IgD-negative memory B cell (primary cell): ENCODE measurements around the gene ITGB2. TPM values are rescaled to one million over a fixed set of nuclear protein-coding genes. Genes with fewer than 3 reads are reported as not detected.

Experiments used
- H3K27ac Mint-ChIP-seq, 3 donors: one replicate each; pipeline ENCODE4 v1.8.0; 2020 to 2022; ENCODE audit warnings: mild to moderate bottlenecking in 3 of 3, mixed read lengths in 3 of 3, moderate library complexity in 1 of 3
- H3K27me3 Mint-ChIP-seq: one replicate; pipeline ENCODE4 v1.8.0; 2021; ENCODE audit warnings: mixed read lengths
- H3K36me3 Mint-ChIP-seq: one replicate; pipeline ENCODE4 v1.8.0; 2020; ENCODE audit warnings: mild to moderate bottlenecking, mixed read lengths
- H3K4me1 Mint-ChIP-seq, 3 donors: one replicate each; pipeline ENCODE4 v1.8.0; 2020 to 2022; ENCODE audit warnings: mixed read lengths in 3 of 3, mild to moderate bottlenecking in 1 of 3
- H3K4me3 Mint-ChIP-seq, 4 donors: one replicate each; pipeline ENCODE4 v1.8.0; 2020 to 2022; ENCODE audit warnings: mild to moderate bottlenecking in 4 of 4, mixed read lengths in 4 of 4, moderate library complexity in 3 of 4
- H3K9me3 Mint-ChIP-seq, 3 donors: one replicate each; pipeline ENCODE4 v1.8.0; 2020 to 2021; ENCODE audit warnings: mixed read lengths in 3 of 3, mild to moderate bottlenecking in 1 of 3
- polyA plus RNA-seq: library from polyadenylated mRNA; unstranded; fragments of 300-500 nt; fragmentation: Illumina TruSeq; gene quantifications from one replicate; pipeline ENCODE4 v1.2.3, GENCODE V29; 2021

ITGB2 gene
- polyA plus RNA-seq, 1 donor from 2014 or later = 294 TPM

DNA sequence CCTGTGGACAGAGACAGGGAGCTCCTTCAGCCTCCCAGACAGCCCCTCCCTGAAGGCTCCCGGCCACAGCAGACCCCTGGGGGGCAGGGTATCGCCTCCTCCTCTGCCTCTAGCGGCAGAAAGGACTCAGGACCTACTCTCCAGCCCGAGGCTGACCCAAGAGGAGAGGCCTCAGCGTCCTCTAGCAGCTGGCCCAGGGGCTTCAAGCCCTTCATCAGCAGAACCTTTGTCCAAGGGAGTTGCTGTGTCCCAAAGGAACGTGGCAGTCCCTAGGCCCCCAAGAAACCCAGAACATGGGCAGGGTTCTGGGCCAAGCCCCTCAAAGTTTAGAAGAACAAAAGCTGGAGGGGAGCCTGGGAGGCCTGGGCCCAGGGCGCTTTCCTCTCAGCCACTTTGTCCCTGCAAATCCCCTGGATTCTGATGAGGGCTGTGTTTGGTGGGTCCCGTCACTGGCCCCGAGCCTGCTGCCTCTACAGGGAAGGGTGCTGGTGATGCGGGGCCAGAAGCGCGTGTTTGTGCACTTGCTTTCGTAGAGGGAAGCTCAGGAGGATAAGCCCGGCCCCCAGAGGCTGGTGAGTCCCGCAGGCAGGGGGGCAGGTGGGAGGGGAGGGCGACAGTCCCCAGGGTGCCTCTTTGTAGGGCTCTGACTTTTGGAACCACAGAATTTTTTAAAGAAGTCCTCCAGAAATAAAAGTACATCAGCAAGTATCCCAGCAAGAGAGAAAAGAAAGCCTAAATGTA is 13.3 kb downstream of the ITGB2 start:
- Mint-ChIP-seq H3K36me3 (peaks cover 4% of the 10 kb centered on the region), H3K4me1 (peaks cover 15 to 44% (median 36%) of the 10 kb centered on the region in 3 donors), H3K4me3 (peak overlapping the region in 1 of 4 donors; percentile 72), H3K27me3 (peaks cover 1% of the 10 kb centered on the region), H3K27ac (peak overlapping the region in 1 of 3 donors; percentile 44), H3K9me3 (no peaks in the 10 kb centered on the region)

DNA sequence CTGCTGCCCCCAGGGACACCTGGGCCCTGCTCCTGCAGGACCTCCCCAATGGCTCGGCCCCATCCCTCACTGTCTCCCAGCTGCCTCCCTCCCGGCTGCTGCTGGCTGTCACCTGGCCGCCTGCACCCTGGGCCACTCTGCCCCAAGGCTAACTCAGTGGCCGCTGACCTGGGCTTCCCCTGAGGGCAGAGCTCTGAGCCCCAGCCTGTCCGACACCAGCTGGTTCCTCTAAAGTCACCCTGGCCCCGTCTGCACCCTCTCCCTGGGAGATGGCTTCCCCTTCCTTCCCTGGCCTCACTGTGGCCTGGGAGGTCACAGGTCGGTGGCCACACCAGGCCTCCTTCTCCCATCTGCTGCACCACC is 15.0 kb downstream of the ITGB2 start:
- Mint-ChIP-seq H3K4me1 (peaks cover 5 to 31% (median 25%) of the 10 kb centered on the region in 3 donors), H3K36me3 (peaks cover 6% of the 10 kb centered on the region), H3K9me3 (no peaks in the 10 kb centered on the region), H3K27me3 (peaks cover 1% of the 10 kb centered on the region), H3K4me3 (no peak overlapping the region), H3K27ac (no peak overlapping the region)

DNA sequence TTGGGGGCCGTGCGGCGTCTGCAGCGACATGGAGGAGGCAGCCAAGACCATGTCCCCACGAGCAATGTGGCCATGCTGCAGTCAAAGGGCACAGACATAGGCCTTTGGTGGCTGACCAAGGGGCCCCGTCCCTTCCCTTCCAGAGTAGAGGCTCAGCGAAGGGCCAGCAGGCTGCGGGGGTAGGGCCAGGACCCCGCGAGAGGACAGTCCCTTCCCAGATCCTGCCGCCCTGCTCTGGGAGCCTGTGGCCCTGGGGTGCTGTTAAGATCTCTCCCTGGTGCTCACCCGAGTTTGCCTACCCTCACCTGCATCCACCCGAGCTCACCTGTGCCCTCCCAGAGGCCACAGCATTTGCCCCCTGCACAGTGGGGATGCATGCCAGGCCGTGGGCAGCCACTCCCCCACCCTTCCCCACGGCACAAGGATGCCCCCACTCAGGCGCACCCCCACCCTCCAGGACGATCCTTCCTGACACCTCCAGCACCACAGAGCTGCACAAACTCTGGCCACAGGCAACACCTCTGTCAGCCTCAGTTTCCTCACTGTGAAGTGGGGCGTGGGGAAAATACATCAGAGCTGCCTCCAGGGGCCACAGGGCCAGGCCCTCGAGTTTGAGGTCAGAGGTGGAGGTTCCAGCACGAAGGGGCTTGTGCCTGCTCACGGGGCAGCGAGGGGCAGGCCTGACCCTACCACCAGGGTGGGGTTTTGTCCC is 15.5 kb downstream of the ITGB2 start:
- Mint-ChIP-seq H3K9me3 (no peaks in the 10 kb centered on the region), H3K4me1 (peaks cover 5 to 30% (median 25%) of the 10 kb centered on the region in 3 donors), H3K27me3 (peaks cover 1% of the 10 kb centered on the region), H3K27ac (peak overlapping the region in 1 of 3 donors; percentile 63), H3K4me3 (no peak overlapping the region), H3K36me3 (peaks cover 6% of the 10 kb centered on the region)

DNA sequence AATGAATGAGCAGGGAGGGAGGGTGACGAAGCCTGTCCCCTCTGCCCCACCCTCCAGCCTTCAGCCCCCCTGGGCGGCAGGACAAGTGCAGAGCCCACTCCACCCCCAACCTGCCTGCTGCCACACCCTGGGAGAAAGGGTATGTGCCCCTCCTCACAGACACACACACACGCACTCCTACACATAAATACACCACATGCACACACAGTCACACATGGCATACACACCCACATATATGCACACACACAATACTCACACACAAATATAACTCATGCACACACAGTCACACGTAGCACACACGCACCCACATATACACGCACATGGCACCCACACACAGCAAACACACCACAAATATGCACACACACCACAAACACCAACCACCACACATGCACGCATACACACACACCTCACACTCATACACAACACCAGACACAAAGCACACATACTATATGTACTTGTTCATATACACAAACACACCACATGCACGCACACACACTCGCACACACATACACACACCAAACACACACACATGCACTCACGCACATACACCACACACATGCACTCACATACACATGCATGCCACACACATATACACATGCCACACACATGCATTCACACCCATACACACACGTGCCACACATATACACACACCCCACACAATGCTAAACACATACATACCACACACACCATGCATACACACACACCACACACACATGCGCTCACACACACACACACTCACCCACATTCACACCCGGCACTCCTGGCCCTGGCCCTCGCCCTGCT is 16.4 kb downstream of the ITGB2 start:
- Mint-ChIP-seq H3K36me3 (peaks cover 6% of the 10 kb centered on the region), H3K4me3 (peak overlapping the region in 1 of 4 donors; percentile 12), H3K4me1 (peaks cover 5 to 24% (median 21%) of the 10 kb centered on the region in 3 donors)

DNA sequence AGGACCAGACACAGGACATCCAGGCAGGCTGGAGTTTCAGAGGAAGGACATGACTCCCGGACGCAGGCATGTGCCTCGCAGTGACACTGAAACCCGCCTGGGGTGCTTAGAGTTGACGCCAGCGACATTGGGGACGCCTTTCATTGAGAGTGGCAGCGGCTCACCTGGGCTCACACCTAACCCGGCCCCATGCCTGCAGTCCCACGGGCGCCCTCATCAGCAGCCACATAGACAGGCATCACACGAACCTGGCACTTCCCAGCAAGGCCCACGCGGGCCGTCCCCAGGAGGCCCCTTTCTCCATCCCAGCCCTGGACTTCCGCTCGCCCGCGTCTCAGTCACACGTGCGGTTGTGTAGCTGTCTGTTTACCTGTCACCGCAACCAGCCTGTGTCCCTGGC is 17.0 kb downstream of the ITGB2 start:
- H3K4me1 Mint-ChIP-seq = peaks cover 5 to 20% (median 17%) of the 10 kb centered on the region in 3 donors
- H3K4me3 Mint-ChIP-seq = no peak overlapping the region
- no peak overlapping the region for H3K27ac Mint-ChIP-seq
- peaks cover 6% of the 10 kb centered on the region for H3K36me3 Mint-ChIP-seq
- H3K9me3 Mint-ChIP-seq = no peaks in the 10 kb centered on the region
- peaks cover 1% of the 10 kb centered on the region for H3K27me3 Mint-ChIP-seq

More for the DNA sequence above, 16.4 kb downstream of the ITGB2 start:
- no peaks in the 10 kb centered on the region for H3K9me3 Mint-ChIP-seq
- H3K27ac Mint-ChIP-seq = no peak overlapping the region
- H3K27me3 Mint-ChIP-seq = peaks cover 1% of the 10 kb centered on the region

DNA sequence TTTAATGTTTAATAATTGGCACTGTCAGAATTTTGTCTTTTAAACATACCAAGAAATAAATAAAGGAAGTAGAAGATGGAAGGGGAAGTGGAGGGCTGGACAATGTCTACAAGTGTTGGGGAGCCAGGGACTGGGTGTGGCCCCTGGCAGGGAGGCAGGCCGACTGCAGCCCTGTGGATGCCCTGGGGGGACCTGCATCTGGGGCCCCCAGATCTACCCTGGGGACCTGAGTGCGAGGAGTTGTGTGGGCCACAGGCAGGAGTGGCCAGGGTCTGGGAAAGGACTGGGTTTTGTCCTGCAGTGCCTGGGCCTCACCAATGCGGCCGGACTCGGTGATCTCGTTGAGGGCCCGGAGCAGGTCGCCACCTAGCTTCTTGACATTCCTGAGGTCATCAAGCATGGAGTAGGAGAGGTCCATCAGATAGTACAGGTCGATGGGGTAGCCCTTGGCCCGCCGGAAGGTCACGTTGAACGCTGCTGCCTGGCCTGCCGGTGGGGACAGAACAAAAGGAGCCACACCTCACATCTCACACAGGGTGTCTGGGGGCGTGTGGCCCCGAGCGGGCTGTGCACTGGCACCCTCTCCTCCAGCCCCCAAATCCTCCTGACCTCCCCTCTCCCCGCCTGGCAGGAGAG is 17.5 kb downstream of the ITGB2 start:
- H3K4me3 Mint-ChIP-seq = no peak overlapping the region
- peaks cover 6% of the 10 kb centered on the region for H3K36me3 Mint-ChIP-seq
- H3K4me1 Mint-ChIP-seq = peaks cover 5 to 16% (median 14%) of the 10 kb centered on the region in 3 donors
- H3K9me3 Mint-ChIP-seq = no peaks in the 10 kb centered on the region
- peak overlapping the region in 1 of 3 donors; percentile 80 for H3K27ac Mint-ChIP-seq
- H3K27me3 Mint-ChIP-seq = no peaks in the 10 kb centered on the region

DNA sequence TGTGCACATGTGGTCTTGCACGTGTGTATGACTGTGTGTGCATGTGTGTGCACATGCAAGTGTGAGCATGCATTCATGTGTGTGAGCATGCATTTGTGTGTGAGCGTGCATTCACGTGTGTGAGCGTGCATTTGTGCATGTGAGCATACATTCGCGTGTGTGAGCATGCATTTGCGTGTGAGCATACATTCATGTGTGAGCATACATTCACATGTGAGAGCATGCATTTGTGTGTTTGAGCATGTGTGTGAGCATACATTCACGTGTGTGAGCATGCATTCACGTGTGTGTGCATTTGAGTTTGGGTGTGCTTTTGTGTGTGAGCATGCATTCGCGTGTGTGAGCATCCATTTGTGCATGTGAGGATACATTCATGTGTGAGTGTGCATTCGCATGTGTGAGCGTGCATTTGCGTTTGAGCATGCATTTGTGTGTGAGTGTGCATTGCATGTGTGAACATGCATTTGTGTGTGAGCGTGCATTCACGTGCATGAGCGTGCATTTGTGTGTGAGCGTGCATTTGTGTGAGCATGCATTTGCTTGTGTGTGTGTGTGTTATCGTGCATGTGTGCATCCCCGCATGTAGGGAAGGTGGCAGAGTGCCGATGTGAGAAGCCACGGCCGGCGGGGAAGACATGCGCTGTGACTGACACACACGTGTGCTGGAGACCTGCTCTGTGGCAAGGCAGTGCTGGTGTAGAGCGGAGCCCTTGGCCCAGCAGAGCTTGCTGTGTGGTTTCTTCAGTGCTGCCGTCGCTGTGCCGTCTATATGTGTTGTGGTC is 18.2 kb downstream of the ITGB2 start:
- Mint-ChIP-seq H3K27me3 (no peaks in the 10 kb centered on the region), H3K36me3 (peaks cover 6% of the 10 kb centered on the region), H3K9me3 (no peaks in the 10 kb centered on the region), H3K4me3 (no peak overlapping the region), H3K27ac (peak overlapping the region in 1 of 3 donors; percentile 80), H3K4me1 (peaks cover 4 to 11% (median 8%) of the 10 kb centered on the region in 3 donors)

DNA sequence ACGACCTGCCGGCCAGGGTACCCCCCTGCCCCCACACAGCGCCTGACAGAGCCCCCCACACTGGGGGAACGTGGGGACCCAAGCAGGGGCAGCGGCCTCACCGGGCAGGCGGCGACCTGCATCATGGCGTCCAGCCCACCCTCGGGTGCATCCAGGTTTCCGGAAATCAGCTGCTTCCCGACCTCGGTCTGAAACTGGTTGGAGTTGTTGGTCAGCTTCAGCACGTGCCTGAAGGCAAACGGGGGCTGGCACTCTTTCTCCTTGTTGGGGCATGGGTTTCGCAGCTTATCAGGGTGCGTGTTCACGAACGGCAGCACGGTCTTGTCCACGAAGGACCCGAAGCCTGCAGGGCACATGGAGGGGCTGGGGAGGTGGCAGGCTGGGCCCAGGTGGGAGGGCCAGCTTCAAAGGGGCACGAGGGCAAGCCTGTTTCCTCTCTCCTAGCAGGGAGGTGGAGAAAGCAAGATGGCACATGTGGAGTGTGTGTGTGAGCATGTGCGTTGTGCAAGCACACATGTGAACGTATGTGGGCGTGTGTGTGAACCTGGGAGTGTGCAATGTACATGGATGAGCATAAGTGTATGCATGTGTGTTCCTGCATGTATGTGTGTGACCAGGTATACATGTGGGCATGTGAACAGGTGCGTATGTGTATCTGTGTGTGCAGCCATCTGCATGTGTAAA is 19.2 kb downstream of the ITGB2 start:
- Mint-ChIP-seq H3K9me3 (no peaks in the 10 kb centered on the region), H3K36me3 (peaks cover 6% of the 10 kb centered on the region), H3K4me3 (no peak overlapping the region), H3K27me3 (no peaks in the 10 kb centered on the region), H3K4me1 (peaks cover 4 to 11% (median 8%) of the 10 kb centered on the region in 3 donors), H3K27ac (no peak overlapping the region)

DNA sequence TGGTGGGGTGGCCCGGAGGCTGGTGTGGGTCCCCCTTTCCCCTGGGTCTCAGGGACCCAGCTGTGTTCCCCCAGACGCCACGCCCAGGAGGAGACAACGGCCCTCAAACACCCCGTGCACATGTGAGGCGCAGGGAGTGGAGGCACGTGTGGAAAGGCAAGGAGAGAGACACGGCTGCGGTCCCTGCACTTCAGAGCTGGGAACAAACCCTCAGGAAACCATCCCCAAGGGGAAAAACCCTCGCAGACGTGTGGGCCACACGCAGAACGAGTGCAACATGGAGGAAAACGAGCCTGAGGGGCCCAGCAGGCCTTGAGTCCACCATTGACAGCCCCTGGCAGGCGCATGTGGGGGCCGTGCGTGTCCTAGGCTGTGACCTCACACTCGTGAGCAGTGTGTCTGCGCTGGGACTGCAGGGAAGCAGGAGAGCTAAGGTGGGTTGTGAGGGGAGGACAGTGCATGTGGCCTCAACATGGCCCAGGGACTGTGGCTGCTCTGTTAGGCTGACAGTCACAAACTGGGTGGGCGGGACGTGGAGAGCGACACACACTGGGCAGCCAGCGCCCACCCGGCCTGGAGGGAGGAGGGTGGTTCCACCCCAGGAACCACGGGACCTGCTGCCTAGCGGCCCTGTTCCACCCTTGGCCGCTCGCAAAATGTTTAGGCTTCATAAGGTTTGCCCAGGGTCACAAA is 20.0 kb downstream of the ITGB2 start:
- Mint-ChIP-seq H3K4me3 (no peak overlapping the region), H3K36me3 (peaks cover 6% of the 10 kb centered on the region), H3K27me3 (no peaks in the 10 kb centered on the region), H3K27ac (no peak overlapping the region), H3K9me3 (no peaks in the 10 kb centered on the region), H3K4me1 (peaks cover 4 to 11% (median 11%) of the 10 kb centered on the region in 3 donors)

DNA sequence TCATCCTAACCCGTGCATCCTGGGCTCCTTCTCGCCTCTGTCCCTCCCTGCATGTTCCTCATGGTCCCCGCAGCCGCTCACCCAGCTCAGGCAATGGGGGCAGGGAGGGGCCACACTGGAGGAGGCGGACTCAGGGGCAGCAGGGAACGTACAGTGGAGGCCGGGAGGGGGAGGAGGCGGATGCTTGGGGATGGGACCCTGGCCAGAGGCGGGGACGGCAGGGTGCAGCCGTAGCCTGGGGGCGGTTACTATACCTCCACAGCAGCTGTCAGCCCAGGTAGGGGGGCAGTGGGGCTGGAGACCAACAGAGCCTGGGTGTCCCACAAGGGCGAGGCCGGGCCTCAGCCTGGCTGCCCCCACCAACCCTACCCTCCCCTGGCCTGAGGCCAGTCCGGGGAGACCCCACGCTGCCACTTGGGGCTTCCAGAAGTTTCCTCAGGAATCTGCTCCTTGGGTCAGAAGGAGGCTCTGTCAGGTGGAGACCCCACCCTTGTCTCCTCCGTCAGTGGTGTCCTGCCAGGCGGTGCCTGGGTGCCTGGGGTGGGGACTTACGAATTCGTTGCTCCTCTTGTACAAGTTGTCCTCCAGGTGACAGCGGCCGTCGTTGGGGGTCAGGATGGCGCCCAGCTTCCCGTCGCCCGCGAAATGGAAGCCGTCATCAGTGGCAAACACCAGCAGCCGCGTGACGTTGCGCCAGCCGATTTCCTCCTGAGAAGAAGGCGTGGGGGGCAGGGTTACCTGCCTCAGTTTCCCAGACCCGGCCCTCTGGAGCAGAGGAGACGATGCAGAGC is 20.7 kb downstream of the ITGB2 start:
- Mint-ChIP-seq H3K9me3 (no peaks in the 10 kb centered on the region), H3K4me1 (peaks cover 4 to 14% (median 11%) of the 10 kb centered on the region in 3 donors), H3K36me3 (peaks cover 6% of the 10 kb centered on the region), H3K27ac (peak overlapping the region in 1 of 3 donors; percentile 82), H3K4me3 (no peak overlapping the region), H3K27me3 (no peaks in the 10 kb centered on the region)

DNA sequence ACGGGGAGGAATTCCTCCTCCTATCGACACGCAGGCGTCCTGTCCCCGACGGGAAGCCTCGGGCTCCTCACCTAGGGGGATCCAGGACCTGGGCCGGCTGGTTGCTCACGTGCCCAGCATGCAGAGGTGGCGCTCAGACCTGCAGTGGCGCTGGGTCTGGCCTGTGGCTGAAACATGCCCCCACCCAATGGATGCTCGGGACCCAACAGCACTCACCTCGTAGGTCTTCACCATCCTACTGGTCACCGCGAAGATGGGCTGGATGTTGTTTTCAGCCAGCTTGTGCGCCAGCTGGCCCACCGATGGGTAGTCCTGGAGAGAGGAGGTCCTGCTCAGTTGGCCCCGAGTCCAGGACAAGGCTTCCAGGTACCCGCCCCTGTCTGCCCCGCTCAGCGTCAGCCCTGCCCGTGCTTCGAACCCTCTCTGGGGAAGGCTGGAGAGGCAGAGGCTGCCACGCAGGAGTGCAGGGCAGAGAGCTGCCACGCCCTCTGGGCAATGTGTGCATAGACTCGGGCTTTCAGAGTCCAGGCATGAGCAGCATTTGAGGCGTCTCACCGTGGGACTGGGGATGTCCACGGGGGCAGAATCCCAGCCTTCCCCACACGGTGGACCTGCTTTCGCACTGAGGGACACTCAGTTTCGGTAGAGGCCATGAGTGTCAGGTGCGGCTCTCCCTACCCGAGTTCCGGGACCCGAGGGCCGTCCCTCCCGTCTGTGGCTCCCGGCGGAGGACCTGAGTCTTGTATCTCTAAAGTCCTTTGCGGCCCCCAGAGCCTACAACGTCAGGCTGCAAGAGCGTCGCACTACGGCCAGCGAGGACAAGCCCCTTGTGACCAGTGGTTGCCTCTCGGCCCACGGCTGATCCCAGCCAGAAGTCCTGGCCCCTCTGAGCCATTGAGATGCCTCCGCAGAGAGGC is 21.6 kb downstream of the ITGB2 start:
- peaks cover 4 to 9% (median 6%) of the 10 kb centered on the region in 3 donors for H3K4me1 Mint-ChIP-seq
- H3K27ac Mint-ChIP-seq = peak overlapping the region in 1 of 3 donors; percentile 82
- H3K27me3 Mint-ChIP-seq = no peaks in the 10 kb centered on the region
- no peaks in the 10 kb centered on the region for H3K9me3 Mint-ChIP-seq
- peaks cover 3% of the 10 kb centered on the region for H3K36me3 Mint-ChIP-seq
- H3K4me3 Mint-ChIP-seq = no peak overlapping the region

DNA sequence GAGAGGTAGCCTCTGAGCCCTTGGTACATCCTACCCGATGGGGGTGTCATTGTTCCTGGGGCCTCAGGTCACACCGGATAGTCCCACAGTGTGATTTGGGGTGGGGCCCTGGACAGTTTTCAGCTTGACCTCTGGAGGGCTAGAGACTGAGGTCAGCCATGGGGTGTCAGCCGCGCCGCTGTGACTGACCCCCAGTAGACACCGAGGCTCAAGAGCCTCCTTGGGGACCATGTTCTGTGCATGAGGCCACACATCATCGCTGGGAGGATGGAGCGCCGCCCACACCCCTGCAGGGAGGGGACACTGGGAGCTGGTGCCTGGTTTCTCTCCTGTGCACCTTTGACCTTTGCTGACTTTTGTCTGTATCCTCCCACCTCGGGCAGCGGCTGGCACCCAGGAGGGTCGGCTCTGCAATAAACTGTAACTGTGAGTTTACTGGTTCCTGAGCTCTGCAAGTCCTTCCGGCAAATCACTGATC is 22.6 kb downstream of the ITGB2 start:
- H3K27me3 Mint-ChIP-seq = no peaks in the 10 kb centered on the region
- peaks cover 3% of the 10 kb centered on the region for H3K36me3 Mint-ChIP-seq
- no peaks in the 10 kb centered on the region for H3K9me3 Mint-ChIP-seq
- no peak overlapping the region for H3K4me3 Mint-ChIP-seq
- no peak overlapping the region for H3K27ac Mint-ChIP-seq
- peaks cover 4 to 13% (median 7%) of the 10 kb centered on the region in 3 donors for H3K4me1 Mint-ChIP-seq
